Stimulated activated CD8-positive, alpha-beta memory T cell treated with anti-CD3 and anti-CD28 coated beads, Interleukin-4, amount 100 ng/mL, for 1 hour (primary cell): Measurements from ENCODE around the gene KCNMB2.
"Not testable (repeated sequence)": the region's sequence is repeated elsewhere in the genome, so short reads cannot be mapped to it uniquely, and the experiment has no call there.

ENCODE experiments used
- DNase-seq, 2 donors: peaks; one replicate each; pipeline ENCODE4 v3.0.0-alpha.2; 2020; ENCODE audit warnings: low read depth in 2 of 2, low spot score in 1 of 2

The KCNMB2 gene

GRCh38 chr3:178518660-178519396 is 17.4 kb upstream of the KCNMB2 start:
- no peak for DNase-seq

GRCh38 chr3:178519701-178520100 is 16.5 kb upstream of the KCNMB2 start:
- no peak for DNase-seq

DNA sequence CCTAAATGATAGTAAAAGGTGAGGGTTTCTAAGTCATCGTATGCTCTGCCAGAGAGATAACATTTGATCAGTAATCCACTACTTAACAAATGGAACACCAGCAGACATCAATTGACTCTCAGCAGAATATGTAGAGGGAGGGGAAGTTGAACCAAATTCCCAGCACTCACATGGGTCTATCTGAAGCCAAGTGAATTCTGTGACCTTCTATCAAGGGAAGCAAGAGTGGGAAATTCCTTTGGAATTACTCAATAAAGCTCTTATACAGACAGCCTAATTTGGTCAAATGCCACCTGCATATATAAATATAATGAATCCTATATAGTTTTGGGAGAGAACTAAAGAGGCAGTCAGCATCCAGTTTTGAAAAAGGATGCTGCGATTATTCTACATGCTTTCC is 15.8 kb upstream of the KCNMB2 start:
- DNase-seq: no peak

DNA sequence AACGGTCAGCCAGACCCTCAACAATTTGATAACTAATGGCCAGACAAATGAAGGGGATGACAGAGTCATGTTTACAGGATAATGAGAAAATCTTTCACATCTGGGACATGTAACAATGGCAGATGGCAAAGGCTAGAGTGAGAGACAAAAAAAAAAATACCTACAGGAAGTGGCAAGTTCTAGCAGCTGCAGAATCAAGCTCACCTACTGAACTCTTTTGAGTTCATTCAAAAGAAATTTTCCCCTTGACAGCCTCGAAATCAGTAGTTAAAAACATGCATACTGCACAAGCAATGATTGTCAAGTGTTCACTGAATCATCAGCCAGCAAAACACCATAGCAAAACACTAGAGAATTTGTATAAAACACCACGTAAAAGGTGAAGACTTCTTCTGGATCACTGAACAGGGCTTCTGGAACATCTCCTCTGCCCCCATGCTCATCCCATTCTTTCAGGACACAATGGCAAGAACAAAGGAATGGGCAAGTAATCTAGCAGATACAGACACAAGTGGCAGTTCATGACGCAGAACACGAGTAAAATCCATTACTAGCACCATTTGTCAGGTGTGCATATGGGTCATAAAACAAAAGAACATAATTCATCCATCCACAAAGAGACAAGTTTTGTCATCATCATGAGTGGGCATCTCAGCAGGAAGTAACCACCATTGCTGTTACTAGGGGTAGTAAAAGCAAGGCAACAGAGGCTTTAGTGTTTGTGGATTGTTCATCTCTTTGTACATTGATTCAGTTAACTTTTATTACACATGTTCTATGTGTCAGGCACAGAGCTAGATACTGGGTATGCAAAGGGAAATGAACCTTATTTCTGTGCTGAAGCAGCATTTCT is 13.8 kb upstream of the KCNMB2 start:
- no peak for DNase-seq

DNA sequence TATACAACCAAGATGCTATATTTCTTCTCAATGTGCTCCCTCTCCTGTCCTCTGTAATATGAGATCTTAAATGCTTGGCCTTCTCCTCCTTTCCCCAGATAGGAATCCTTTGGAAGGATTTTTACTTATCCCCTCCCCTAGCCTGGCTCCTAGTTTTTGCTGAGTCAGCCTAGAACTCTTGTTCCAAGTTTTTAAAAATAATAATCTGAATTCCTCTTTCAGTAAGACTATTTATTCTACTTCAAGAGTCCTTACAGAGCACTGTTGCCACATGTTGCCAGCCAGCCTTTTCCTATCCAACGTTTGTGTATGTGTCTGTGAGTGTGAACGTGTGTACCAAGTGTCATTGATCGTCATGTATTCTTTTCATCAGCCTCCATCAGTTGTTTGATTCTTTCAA is 11.0 kb upstream of the KCNMB2 start:
- no peak for DNase-seq

GRCh38 chr3:178526291-178526690 is 9.9 kb upstream of the KCNMB2 start:
- DNase-seq: no peak

DNA sequence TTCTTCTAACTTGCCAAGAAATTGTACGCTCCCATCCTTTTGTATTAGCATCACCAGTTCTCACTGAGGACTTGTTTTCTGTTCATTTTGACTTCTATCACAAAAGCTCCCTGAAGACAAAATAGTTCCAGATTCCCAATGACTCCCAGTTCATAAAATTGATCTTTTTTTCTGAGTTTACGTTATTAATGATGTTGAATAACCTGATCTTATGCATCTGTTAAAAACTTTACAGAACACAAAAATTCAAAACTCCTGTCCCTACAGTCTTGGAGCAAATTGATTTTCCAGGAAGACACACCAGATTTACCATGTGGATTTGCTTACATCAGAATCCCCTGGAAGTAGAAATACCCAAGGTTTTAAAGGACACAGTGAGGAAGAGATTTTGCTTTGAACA is 8.3 kb upstream of the KCNMB2 start:
- DNase-seq: no peak

GRCh38 chr3:178529606-178530225 is 6.5 kb upstream of the KCNMB2 start:
- no peak for DNase-seq

- DNase-seq: no peak
Measured at GRCh38 chr3:178532476-178532875, 3.8 kb upstream of the KCNMB2 start.

DNA sequence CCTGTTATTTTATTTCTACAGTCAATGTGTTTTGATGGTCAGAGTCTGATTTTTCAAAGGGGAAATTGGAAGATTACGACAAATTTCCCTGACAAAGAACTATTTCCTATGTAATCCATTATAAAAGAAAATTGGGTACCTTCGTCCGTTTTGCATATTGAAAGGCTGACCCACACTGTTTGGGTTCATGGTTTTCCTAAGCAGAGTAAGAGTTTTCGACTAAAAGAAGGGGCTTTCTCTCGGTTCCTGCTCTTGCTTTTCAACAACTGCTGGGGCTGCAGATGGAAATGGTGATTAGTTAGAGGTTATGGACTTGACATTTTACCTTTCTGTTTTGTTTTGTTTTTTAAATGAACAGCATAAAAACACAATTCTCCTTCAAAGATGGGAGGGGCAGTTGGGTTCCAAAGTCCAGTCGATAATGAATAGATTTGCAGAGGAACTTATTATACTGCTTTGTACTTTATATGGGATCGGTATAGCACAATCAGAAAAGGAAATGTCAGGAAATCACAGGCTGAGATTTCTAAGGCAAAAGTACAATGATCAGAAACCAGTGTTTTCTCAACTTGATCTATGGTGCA is 978 bp downstream of the KCNMB2 start:
- DNase-seq: no peak

DNA sequence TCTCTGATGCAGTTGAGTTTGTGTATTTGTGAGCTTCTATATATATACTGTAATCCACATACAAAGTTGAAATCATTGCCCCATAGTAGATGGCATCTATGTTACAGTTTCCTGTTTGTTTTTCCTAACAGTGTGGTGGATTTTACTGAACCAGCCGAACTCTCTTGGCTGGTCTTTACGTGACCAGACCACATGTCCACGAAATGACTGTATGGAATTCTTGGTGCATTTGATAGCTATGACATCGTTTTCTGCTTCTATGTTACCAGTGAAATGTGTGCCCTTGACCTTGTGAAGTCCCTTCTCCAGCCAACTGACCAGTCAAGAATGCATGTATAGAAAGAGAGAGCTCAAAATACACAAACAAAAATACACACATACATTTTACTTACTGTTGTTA is 1.8 kb downstream of the KCNMB2 start:
- no peak for DNase-seq

- DNase-seq: no peak
Measured at GRCh38 chr3:178540184-178540583, 3.9 kb downstream of the KCNMB2 start.

GRCh38 chr3:178545337-178545736 is 9.1 kb downstream of the KCNMB2 start:
- DNase-seq: no peak

- no peak for DNase-seq
Measured at GRCh38 chr3:178546079-178546478, 9.8 kb downstream of the KCNMB2 start.

GRCh38 chr3:178549426-178549825 is 13.2 kb downstream of the KCNMB2 start:
- not testable (repeated sequence) for DNase-seq

GRCh38 chr3:178551916-178552321 is 15.7 kb downstream of the KCNMB2 start:
- no peak for DNase-seq

DNA sequence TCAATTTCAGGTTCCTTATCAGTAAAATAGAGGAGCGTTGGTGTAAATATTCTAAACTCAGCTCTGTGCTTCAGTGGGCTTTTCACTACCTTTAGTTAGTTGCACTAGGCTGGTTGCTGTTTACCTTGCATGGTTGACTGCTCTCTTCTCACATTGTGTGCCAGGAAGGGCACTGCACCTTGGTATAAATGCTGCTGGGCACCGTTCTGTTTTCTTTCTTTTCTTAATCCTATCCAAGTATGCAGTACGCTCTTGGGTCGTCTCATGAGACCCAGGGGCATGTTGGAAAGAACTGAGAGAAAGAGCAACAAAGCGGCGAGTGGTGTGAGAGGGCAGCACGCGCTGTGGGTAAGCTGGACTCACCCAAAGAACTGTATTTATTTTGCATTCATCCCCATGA is 22.4 kb downstream of the KCNMB2 start:
- no peak for DNase-seq

DNA sequence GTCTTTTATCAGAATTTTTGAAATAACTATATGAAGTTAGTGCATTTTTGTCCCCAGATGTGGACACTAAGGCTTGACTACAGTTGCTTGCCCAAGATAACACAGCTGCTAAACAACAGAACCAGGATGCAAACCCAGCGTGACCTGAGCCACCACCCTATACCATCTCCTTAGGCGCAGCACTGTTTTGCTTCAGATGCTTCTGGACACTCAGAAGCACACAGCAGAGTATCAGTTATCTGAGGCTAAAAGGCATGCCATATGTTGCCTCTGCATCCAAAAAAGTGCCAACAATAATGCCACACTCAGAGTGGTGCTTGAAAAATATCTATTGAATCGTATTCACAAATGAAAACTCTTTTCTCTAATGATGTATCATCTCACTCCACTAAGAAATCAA is 24.5 kb downstream of the KCNMB2 start:
- DNase-seq: no peak

DNA sequence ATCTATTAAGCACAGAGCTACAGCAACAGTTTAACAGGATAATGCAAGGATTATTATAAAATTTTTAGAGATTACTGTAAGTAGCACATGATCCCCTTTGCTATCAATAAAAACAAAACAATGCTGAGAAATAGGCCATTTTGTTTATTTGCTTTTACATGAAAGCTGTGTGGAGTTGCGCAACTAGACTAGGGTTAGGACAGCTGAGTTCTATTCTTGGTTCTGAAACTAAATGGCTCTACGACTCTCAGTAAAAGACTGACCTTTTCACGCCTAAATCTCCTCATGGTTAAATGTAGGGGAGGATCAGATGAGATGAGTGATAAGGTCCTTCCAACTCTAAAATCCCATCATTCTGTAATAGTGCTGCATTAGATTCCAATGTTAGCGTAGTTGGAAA is 25.0 kb downstream of the KCNMB2 start:
- no peak for DNase-seq

- no peak for DNase-seq
Measured at GRCh38 chr3:178562143-178562946, 26.1 kb downstream of the KCNMB2 start.

DNA sequence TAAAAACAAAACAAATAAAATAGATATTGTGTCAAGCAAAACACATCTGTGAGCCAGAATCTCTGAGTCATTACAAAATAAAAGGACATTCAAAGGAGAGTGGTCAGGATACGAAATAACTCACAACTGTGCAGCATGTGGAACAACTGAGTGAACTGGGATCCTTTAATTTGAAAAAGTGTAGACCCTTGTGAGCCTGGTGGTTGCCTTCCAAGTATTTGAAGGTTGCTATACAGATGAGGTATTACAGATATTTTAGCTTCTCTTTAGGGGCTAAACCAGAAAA is 26.7 kb downstream of the KCNMB2 start:
- no peak for DNase-seq
